Stimulated activated CD8-positive, alpha-beta memory T cell treated with anti-CD3 and anti-CD28 coated beads, Interleukin-12 subunit alpha, Interleukin-12 subunit beta, amount 100 ng/mL, for 1 hour (primary cell): ENCODE data around the gene IFNGR1.

Experiments
- DNase-seq: peaks from one replicate; pipeline ENCODE4 v3.0.0-alpha.2; 2020; ENCODE audit warnings: low read depth

IFNGR1 gene

DNA sequence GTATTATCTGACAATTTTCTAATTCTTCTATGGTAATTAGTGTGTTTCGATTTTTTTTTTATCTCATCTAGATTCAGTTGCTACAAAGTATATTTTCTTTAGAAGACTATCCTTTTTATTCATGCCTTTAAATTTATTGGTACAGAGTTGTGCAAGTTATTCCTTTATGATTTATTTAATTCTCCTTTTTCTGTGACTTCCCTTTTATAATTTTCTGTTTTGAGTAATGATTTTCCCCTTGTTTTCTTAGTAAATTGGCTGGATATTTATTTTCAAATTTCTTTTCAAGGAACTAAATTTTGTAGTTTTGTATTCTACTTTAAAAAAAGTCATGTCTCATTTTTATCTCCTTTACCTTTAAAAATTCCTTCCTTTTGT lies 43.3 kb downstream of the IFNGR1 start:
- DNase-seq, result no peak

DNA sequence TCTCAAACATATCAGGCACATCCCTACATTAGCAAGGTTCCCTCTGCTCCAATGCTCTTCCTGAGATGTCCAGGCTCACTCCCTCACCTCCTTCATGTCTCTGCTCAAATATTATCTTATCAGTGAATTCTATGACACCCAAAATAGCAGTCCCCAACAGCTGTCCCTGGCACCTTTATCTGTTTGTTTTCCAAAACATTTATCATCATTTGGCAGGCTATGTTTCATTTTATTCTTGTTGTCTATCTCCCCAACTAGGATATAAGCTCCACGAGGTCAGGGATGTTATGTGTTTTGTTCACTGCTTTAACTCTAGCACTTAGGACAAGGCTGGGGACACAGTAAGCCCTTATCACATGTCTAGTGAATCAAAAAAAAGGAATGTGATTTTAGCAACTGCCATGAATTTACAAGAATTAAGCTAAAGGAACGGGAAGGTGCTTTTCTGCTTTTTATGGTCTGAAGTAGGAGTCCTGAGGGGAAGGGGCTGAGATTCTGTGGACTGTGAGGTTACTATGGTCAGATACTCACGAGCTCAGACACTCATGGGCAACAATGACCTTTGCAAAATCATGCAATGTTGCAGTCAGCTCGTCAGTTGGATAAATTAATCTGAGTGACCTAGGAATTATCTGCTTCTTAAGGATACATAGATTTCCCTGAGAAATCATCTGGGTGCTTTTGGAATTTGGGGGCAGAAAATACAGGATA lies 43.9 kb downstream of the IFNGR1 start:
- no peak for DNase-seq

DNA sequence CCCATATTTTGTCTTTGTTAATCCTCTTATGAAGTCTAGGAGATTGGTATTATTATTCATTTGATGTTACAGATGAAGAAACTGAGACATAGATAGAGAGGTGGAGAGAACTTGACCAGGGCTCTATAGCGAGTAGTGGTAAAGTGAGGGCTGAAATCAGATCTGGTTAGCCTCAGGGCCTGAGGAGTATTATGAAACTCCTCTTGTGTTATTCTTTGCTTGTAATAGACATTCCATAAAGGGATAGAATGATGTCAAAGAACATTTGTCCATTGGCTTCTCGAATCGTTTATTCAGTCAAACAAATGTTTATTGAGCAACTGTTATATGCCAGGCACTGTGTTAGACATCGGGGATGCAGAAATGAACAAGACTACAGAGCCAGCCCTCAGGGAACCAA lies 45.7 kb downstream of the IFNGR1 start, which contains the start of gene IL22RA2:
Gene IL22RA2 (minus strand): TSS at position 144 of the 400 bp plus-strand sequence. CDS start 11,895 bp downstream, outside the sequence.
- DNase-seq, result no peak

DNA sequence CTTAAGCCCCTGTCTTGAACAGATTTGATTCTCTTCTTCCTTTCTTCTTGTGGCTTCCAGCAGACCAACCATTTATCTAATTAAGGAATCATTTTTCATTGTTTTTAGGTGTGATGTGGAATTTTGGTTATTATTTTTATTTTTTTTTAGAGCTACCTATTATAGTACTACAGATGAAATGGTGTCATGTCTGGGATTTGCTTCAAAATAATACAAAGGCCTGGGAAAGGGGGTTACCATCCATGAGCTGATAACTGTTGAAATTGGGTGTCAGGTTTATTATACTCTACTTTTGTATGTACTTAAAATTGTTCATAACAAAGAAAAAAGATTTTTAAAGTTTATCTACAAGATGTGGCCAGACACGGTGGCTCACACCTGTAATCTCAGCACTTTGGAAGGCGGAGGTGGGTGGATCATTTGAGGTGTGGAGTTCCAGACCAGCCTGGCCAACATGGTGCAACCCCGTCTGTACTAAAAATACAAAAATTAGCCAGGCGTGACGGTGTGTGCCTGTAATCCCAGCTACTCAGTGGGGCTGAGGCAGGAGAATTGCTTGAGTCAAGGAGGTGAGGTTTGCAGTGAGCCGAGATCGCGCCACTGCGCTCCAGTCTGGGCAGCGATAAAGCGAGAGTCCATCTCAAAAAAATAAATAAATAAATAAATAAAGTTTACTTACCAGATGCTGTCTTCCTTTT lies 46.3 kb downstream of the IFNGR1 start:
- no peak for DNase-seq

DNA sequence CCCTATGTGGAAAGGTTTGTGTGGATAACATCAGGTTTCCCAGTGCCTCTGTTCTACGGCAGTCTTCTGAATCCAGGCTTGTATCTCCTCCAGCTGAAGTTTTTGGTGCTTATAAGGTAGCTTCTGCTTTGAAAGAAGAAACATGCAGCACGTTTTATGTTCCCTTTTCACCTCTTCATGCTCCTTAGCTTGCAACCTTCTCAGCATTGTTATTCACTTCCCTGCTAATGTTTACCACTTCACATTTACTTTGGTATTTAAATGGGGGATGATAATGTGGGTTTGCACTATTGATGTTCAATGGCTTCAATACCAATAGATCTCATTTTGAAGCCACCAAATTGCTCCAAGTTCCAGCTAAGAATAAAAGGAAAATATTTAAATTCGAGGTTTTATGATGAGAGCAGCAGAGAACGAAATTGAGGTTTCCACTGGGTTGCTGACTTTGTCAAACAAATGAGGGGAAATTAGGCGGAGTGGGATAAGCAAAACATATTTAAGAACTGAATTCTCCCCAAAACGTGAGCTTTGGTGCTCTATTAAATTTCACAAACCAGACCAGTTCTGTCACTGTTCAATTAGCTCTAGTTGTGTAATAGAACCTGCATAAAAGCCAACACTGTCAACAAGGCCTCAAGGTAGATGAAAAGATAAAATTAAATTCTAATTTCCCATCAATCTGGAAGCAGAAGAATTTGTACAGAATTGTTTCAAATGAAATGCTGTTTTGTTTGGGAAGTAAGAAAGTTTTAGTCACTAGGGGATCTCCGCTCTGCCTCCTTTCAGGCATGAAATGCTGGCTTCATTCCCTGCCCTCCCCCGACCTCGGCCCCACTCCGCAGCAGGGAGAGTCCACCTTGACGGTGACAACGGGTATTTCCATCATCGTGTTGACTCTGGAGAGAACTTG lies 47.1 kb downstream of the IFNGR1 start:
- DNase-seq, result no peak

DNA sequence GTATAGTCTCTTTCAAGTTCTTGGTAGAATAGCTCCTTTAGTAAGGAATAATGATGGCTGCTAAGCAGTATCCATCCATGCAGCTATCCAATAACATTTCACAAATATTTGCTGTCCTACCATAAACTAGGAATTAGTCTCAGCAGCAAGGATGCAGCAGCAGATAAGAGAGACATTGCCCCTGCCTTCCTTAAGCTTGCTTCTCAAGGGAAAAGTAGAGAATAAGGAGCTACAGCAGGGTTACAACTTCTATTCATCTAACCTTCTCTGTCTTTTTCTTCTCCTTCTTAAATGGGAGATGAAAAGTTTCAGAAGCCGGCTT lies 48.2 kb downstream of the IFNGR1 start:
- DNase-seq, result no peak

DNA sequence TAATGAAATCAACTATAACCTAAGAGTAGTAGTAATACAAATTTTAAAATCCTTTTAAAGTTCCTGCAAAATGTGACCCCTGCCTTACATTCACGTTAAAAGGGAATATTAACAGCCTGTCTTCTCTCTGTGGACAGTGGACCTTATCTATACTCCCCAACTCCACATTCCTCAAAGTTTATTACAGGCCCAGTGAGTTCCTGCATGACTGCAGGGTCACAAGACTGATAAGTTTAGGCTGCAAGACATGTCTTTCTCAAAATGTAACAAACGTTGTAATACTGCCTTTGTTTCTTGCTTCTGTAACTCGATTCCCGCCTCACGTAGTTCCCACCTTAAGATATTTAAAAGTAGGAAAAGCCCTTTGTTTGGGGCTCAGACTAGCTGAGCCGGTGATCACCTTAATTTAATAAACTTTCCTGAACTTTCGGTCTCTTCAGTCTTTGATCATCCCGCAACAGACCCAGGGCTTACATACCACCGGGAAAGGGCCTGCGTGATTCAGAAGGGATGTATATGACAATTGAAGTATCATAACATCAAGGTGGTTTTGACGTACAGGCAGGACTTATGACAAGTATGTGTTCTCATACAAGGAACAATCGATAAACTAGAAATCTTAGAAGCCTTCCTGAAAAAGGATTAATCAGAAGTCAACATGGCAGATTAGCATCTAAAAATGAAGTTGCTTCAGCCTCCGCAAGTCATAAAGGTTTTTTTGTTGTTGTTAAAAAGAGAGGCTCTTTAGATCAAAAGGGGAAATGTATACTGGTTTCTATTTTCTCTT lies 48.7 kb downstream of the IFNGR1 start:
- no peak for DNase-seq

DNA sequence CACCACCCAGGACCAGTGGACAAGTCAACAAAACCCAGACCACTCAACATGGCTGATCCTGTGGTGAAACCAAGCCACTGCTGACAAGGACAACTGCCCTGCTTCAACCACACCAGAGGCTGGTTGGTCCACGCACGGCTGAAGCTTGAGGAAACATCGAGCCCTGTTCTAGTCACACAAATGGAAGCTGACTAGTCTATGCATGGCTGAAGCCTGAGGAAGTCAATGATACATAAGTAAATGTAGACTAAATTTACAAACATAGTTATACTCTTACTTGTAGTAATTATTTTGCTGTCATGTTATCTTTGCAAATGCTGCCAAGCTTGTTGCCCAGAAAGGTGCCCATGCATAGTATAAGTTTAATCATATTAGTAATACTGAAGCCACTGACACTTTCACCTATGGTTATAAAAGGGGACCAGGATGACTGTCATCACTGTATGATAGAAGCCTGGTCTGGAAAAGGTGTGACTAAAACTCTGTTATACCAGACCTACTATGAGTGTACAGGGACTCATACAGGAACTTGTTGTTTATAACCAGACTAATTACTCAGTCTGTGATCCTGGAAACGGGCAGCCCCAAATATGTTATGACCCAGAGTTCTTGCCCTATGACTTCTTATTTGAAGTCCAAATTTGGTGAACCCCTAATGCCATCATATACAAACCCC lies 51.3 kb downstream of the IFNGR1 start:
- no peak for DNase-seq

DNA sequence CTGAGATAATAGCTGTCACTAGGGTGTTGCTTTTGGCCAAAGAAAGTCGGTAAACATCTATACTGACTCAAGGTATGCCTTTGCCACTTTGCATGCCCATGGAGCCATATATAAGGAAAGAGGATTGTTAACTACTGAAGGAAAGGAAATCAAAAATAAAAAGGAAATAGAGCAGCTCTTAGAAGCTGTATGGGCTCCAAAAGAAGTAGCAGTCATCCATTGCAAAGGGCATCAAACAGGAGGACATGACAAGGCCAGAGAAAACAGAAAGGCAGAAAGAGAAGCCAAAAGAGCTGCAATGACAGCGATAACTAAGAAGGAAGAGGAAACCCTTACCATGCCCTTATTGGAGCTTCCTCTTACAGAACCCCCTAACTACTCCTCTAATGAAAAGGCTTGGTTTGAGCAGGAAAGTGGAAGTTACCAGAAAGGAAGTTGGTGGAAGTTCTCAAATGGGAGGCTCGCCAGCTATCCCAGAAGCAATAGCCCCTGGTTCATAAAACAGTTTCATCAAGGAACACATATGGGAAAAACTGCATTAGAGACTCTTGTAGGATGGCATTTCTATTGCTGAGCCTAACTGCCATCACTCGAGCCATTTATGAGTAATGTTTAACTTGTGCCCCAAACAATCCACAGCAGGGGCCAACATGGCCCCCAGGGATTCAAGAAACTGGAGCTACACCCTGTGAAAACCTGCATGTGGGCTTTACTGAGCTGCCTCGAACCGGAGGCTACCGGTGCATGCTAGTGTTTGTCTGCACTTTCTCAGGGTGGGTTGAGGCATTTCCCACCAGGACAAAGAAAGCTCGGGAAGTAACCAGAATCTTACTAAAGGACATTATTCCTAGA lies 52.7 kb downstream of the IFNGR1 start:
- no peak for DNase-seq

DNA sequence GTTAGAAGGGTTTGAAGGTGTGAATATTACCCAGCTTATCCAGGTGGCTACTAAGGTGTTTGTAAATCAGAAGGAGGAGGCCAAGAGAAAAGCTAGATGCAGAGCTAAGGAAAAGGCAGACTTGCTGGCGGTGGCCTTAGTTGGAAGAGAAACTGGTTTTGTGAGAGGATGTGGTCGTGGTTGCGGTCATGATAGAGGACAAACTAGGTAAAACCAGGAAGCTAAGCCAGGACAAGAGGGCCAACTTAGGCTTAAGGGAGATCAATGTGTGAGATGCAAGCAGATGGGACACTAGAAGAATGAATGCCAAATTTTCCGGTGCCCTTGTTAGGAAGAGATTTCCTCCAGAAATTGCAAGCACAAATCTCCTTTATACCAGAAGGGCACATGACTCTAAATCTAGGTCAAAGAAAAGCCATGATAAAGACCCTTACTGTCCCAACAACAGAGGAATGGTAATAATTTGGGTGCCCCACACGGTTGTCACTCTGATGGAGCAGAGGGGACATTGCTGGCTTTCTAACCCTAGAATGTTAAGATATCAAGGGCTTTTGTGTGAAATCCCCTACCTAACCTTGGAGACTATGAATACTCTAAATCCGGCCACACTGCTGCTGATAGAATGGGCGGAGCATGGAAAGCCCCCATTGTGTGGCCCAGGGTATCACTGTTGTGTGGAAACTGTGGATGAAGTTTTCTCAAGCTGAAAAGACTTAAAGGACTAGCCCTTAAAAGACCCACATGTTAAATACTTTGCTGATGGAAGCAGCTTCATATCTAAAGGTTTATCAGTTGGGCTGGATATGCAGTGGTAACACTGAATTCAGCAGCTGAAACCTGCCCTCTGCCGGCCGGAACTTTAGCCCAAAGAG lies 53.6 kb downstream of the IFNGR1 start:
- DNase-seq, result no peak

DNA sequence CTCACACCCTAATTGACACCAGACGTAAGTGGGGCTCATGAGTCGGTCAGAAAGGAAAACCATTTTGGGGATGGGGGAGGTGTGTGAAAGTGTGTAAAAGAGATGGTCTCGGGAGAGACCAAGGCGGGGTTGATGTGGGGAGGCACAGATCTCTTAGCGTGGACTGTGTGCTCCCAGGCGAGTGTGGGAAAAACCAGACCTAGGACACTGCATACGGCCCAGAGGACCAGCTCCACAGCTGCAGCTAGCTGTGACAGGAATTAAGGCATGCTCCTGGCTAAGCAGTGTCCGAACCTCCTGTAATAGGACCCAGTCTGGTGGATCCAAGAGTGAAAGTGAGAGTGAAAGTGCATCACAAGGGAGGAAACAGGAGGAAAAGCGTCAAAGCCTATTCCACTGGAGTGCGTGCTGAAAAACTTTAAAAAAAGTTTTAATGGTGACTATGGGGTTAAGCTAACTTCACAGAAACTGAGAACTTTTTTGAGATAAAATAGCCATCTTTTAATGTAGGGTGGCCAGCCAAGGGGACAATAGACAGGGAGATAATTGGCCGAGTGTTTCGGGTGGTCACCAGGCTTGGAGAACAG lies 55.4 kb downstream of the IFNGR1 start:
- no peak for DNase-seq

DNA sequence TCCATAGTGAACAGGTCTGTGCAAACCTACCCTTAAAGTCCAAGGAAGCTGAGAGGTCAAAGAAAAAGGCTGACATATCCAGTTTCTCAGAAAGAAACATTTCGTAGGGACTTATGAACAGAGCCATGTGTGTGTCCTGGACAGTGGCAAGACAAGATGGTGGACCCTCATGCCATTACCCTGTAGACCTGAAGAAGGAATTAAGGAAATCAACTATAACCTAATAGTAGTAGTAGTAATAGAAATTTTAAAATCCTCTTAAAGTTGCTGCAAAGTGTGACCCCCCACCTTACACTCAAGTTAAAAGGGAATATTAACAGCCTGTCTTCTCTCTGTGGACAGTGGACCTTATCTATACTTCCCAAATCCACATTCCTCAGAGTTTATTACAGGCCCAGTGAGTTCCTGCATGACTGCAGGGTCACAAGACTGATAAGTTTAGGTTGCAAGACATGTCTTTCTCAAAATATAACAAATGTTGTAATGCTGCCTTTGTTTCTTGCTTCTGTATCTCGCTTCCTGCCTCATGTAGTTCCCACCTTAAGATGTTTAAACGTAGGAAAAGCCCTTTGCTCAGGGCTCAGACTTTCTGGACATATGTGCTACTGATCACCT lies 56.4 kb downstream of the IFNGR1 start:
- DNase-seq, result no peak

DNA sequence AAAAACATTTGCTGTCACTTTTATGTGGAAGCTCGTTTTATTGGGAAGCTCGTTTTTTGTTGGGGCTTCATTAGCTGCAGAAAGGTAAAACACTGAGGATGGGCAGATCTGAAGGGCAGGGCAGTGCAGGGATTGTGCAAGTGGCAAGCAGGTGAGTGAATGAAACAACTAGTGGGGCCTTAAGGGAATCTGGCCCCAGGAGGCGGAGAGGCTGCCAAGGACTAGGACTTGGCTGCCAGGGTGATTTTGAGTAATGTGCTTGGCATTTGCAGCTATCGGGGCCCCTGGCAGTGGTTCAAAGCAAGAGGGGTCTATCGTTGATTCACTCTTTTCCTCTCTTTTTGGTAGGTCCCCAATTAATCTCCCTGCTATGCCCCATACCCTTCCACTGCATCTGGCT lies 57.2 kb downstream of the IFNGR1 start:
- DNase-seq, result no peak

DNA sequence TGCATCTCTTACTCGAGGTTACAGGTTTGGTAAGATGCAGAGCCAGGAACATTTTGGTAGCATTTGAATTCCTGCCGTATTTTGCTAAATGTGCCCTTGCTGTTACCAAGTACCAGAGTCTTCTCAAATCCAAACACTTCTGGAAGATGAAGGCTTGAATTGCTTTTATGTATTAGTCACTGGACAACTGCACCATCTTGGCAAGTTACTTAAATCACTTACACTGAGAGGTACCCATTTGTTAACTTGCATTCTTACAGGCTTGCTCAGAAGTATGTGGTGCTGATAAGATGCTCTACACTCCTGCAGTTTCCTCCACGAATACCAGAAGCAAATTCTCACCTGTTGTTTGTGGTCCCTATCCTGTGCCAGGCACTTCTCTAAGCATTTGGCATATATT lies 58.4 kb downstream of the IFNGR1 start:
- no peak for DNase-seq

DNA sequence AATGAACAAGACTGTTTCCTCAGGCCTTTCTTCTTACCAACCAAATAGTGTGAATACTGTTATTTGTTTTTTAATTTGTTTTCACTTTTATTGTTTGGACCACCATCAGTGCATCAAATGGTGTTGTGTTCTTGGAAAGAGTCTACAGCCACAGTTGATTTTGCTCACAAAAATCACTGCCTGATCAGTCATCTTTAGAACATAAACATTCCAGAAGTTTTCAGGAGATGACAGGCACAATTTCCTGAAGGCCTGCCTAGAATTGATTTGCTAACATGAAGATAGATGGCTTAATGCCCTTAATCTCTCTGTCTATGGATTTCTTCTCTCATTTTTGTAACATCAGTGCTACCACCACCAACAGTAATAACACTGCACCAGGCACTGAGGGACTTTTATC lies 59.3 kb downstream of the IFNGR1 start:
- DNase-seq, result no peak

DNA sequence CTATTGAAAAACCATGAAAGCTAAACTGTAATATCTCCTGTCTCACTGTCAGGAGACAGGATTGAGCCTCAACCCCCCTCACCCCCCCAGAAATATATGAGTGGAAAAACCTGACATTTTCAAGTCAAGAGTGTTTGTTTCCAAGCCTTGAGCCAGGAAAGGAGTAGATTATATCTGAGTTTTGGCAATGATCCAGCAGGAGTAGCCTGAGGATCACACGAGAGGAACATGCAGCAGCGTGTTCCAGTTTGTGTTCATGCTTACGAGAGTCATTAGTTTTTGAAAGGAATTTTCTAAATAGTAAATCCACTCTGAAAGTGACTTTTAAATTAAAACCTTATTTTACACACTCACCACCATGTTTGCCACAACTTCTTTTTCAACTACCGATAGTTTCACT lies 61.6 kb downstream of the IFNGR1 start:
- no peak for DNase-seq

DNA sequence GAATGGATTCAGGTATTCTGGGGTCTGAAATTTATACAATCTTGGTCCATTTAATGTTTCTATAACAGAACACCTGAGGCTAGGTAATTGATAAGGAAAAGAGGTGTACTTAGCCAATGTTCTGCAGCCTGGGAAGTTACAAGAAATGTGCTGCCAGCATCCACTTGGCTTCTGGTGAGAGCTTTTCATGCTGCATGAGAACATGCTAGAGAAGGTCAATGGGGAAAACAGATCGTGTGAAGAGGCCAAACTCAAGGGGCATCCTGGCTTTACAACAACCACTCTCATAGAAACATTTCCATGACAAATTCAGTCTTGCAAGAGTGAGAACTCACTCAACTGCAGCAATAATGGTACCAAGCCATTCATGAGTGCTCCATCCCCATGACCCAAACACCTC lies 62.5 kb downstream of the IFNGR1 start:
- no peak for DNase-seq

DNA sequence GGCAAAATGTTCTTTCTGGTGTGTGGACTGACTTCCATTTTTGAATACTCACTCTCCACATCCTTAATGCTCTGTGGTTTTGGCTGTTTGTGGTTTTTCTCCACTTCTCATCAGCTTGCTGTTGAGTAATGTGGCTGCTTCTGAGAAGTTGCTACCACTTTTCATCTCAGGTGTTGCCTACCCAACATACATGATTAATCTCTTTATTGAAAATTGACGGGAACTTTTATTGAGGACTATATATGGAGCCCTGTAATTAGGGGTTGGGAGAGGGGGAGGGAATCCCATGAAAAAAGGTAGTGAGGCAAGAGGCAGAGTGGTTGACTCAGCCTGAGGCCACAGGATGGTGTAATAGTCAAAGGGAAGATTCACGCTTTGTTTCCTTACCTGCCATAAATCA lies 63.4 kb downstream of the IFNGR1 start:
- DNase-seq, result no peak

DNA sequence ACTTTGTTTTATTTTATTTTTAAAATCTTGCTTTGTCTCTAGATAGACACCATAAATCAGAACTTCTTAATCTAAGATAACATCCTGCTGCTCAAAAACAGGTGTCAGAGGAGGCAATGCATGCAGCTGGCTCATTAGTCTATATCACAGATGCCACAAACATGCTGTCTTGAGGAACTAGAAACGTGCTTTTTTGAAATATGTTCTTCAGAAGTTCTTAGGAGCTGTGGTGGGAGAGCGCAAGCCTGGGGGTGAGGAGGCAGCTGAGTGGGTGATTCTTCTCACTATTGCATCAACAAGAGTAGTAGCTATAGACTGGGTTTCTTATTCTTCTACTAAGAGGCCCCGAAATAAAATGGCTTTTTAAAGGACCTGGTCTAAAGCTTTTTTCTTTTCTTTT lies 69.1 kb downstream of the IFNGR1 start:
- DNase-seq, result no peak
